ENCODE measurements around the gene TAC4. TPM values are rescaled to one million over a fixed set of nuclear protein-coding genes. Genes with fewer than 3 reads are reported as not detected.

TAC4 gene
- total and polyA plus RNA-seq, 4 donors, result not detected

DNA sequence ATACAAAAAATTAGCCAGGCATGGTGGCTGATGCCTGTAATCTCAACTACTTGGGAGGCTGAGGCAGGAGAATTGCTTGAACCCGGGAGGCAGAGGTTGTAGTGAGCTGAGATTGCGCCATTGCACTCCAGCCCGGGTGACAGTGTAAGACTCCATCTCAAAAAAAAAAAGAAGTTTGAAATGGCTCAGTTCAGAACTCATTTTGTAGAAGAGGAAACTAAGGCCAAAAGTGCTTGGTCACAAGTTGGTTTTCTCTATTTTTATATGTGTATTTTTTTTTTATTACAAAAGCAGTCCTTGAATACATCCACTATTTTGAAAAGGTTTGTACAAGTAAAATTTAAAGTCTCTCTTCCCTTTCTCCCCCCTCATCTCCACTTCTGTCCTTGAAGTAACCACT is 5.5 kb downstream of the TAC4 start:
- H3K27ac ChIP-seq (ENCODE audit: low read depth in 1 of 2, low read length in 2 of 2), result no peak overlapping the region
- WGBS, result 78% methylated on average over 3 of the region's 3 CpGs
- H3K9me3 ChIP-seq (ENCODE audit: control insufficient read depth in 4 of 4, low read length in 3 of 4), result no peaks in the 10 kb centered on the region
- peaks cover 0 to 5% (median 0%) of the 10 kb centered on the region in 4 donors for H3K4me1 ChIP-seq (ENCODE audit: control insufficient read depth in 4 of 4, insufficient read depth in 4 of 4, low read length in 3 of 4)
- H3K27me3 ChIP-seq (ENCODE audit: control insufficient read depth in 4 of 4, insufficient read depth in 4 of 4, low read length in 3 of 4), result no peaks in the 10 kb centered on the region
- TF ChIP-seq TAF1 (conservative IDR thresholded peaks at IDR 0.05), result no peak
- no peak for TF ChIP-seq HNF4G (IDR thresholded peaks at IDR 0.05)
- TF ChIP-seq, protein P1, sequence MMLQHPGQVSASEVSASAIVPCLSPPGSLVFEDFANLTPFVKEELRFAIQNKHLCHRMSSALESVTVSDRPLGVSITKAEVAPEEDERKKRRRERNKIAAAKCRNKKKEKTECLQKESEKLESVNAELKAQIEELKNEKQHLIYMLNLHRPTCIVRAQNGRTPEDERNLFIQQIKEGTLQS (IDR thresholded peaks at IDR 0.05), result no peak
- TF ChIP-seq FOXA1 (IDR thresholded peaks at IDR 0.05), result no peak
- TF ChIP-seq FOXA2 (IDR thresholded peaks at IDR 0.05), result no peak
- TF ChIP-seq NR2F2 (IDR thresholded peaks at IDR 0.05), result no peak
- no peak for TF ChIP-seq RAD21 (IDR thresholded peaks at IDR 0.05)
- no peak for TF ChIP-seq SP1 (IDR thresholded peaks at IDR 0.05)
- no peak for TF ChIP-seq JUND (IDR thresholded peaks at IDR 0.05)
- no peak for TF ChIP-seq GABPA (IDR thresholded peaks at IDR 0.05 in 1 of 2, conservative IDR thresholded peaks at IDR 0.05 in 1 of 2)
- no peak for TF ChIP-seq EGR1 (IDR thresholded peaks at IDR 0.05; ENCODE audit: low read depth in 2 of 2)
- no peak for TF ChIP-seq YY1 (IDR thresholded peaks at IDR 0.05)
- TF ChIP-seq, protein P2, sequence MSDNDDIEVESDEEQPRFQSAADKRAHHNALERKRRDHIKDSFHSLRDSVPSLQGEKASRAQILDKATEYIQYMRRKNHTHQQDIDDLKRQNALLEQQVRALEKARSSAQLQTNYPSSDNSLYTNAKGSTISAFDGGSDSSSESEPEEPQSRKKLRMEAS (IDR thresholded peaks at IDR 0.05), result no peak
- no peak overlapping the region for H3K9ac ChIP-seq (ENCODE audit: low read depth in 1 of 2, low read length in 2 of 2)
- no peak overlapping the region for H3K4me3 ChIP-seq (ENCODE audit: low read depth in 1 of 3, low read length in 3 of 3)
- H3K36me3 ChIP-seq (ENCODE audit: control insufficient read depth in 4 of 4, insufficient read depth in 3 of 4, low read depth in 1 of 4, low read length in 3 of 4), result no peaks in the 10 kb centered on the region
- no peak for DNase-seq (ENCODE audit: low spot score)

DNA sequence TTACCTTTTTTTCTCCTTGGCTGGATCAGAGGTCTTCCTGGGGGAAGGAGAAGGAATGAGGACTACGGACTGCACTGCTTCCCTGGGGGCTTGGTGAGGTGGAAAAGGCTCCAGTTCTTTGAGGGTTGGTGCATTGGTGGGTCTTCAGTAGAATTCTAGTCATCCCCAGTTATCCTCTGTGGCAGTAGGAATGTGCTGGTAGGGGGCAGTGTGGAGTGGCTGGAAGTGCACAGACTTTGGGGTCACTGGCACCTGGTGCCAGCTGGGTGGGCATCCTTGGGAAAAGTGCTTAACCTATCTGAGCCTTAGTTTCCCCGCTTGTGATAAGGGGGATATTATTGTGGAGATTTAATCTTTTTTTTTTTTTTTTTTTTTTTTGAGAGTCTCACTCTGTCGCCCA is 6.3 kb downstream of the TAC4 start:
- Histone ChIP-seq H3K4me1 (ENCODE audit: control insufficient read depth in 4 of 4, insufficient read depth in 4 of 4, low read length in 3 of 4) (peaks cover 0 to 5% (median 0%) of the 10 kb centered on the region in 4 donors), H3K9me3 (ENCODE audit: control insufficient read depth in 4 of 4, low read length in 3 of 4) (no peaks in the 10 kb centered on the region), H3K9ac (ENCODE audit: low read depth in 1 of 2, low read length in 2 of 2) (no peak overlapping the region), H3K27me3 (ENCODE audit: control insufficient read depth in 4 of 4, insufficient read depth in 4 of 4, low read length in 3 of 4) (no peaks in the 10 kb centered on the region), H3K27ac (ENCODE audit: low read depth in 1 of 2, low read length in 2 of 2) (no peak overlapping the region), H3K36me3 (ENCODE audit: control insufficient read depth in 4 of 4, insufficient read depth in 3 of 4, low read depth in 1 of 4, low read length in 3 of 4) (no peaks in the 10 kb centered on the region), H3K4me3 (ENCODE audit: low read depth in 1 of 3, low read length in 3 of 3) (no peak overlapping the region)
- no peak for DNase-seq (ENCODE audit: low spot score)
- TF ChIP-seq, protein P2 (IDR thresholded peaks at IDR 0.05), result no peak
- TF ChIP-seq JUND (IDR thresholded peaks at IDR 0.05) (no peak), HNF4A (conservative IDR thresholded peaks at IDR 0.05) (no peak), HNF4G (IDR thresholded peaks at IDR 0.05) (no peak), TAF1 (conservative IDR thresholded peaks at IDR 0.05) (no peak), RAD21 (IDR thresholded peaks at IDR 0.05) (no peak), NR2F2 (IDR thresholded peaks at IDR 0.05) (no peak)
- WGBS, result 98% methylated on average over 3 of the region's 3 CpGs

DNA sequence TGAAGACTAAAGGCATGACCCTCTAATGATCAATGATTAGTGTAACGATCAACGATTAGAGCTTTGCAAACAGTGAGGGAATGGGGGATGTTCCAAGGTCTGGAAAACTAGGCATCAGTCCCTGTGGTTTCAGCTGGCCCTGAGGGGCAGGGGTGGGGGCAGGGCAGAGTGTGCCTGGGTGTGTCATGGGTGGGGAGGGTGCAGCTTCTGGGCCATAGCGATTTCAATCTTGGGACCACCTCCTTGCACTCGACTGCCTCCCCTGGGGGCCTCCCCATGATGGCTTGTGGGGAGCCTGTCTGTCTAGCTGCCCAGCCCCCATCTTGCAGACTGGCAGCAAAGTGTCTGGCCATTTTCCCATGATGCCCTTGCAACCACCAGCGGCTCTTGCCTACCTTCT is 8.4 kb downstream of the TAC4 start:
- peak; percentile 60 for DNase-seq (ENCODE audit: low spot score)
- H3K9me3 ChIP-seq (ENCODE audit: control insufficient read depth in 4 of 4, low read length in 3 of 4), result no peaks in the 10 kb centered on the region
- H3K27ac ChIP-seq (ENCODE audit: low read depth in 1 of 2, low read length in 2 of 2), result no peak overlapping the region
- H3K4me1 ChIP-seq (ENCODE audit: control insufficient read depth in 4 of 4, insufficient read depth in 4 of 4, low read length in 3 of 4), result peaks cover 0 to 9% (median 3%) of the 10 kb centered on the region in 4 donors
- peaks cover 0 to 3% (median 0%) of the 10 kb centered on the region in 4 donors for H3K36me3 ChIP-seq (ENCODE audit: control insufficient read depth in 4 of 4, insufficient read depth in 3 of 4, low read depth in 1 of 4, low read length in 3 of 4)
- 63% methylated on average over 5 of the region's 5 CpGs for WGBS
- no peaks in the 10 kb centered on the region for H3K27me3 ChIP-seq (ENCODE audit: control insufficient read depth in 4 of 4, insufficient read depth in 4 of 4, low read length in 3 of 4)
- no peak overlapping the region for H3K9ac ChIP-seq (ENCODE audit: low read depth in 1 of 2, low read length in 2 of 2)
- TF ChIP-seq HNF4G (IDR thresholded peaks at IDR 0.05), result no peak
- TF ChIP-seq, protein P1 (IDR thresholded peaks at IDR 0.05), result no peak
- no peak for TF ChIP-seq NR2F2 (IDR thresholded peaks at IDR 0.05)
- no peak for TF ChIP-seq FOXA2 (IDR thresholded peaks at IDR 0.05)
- H3K4me3 ChIP-seq (ENCODE audit: low read depth in 1 of 3, low read length in 3 of 3), result no peak overlapping the region
